ENCODE measurements around the gene CHAF1A. TPM values are rescaled to one million over a fixed set of nuclear protein-coding genes. Genes with fewer than 3 reads are reported as not detected.

Gene CHAF1A
- total and polyA plus RNA-seq, 2 of the 8 experiments (the other 6 are each of a cell fraction or from before 2014, with no cell fraction given): 122 to 147 TPM

GRCh38 chr19:4464815-4465581 is 62.6 kb downstream of the CHAF1A start:
- Histone ChIP-seq H2AFZ (ENCODE audit: low read length) (no peak overlapping the region), H2BK12ac (ENCODE audit: low read depth, low read length) (no peak overlapping the region), H3K56ac (replicated peaks; ENCODE audit: insufficient read length, low read depth, low read length) (no peak overlapping the region), H3K23me2 (ENCODE audit: low read depth, low read length) (no peaks in the 10 kb centered on the region), H3K4ac (replicated peaks; ENCODE audit: insufficient read length, low read depth, low read length) (no peak overlapping the region), H2AK5ac (ENCODE audit: low read depth, low read length) (no peak overlapping the region), H4K20me1 (replicated peaks in 1 of 2; ENCODE audit: control insufficient read depth in 1 of 2, insufficient read depth in 2 of 2, low read length in 2 of 2) (no peaks in the 10 kb centered on the region), H4K5ac (ENCODE audit: insufficient read length, low read depth, low read length) (no peak overlapping the region), H3K23ac (ENCODE audit: insufficient read length) (no peak overlapping the region), H2BK20ac (ENCODE audit: low read length) (no peak overlapping the region), H3K14ac (ENCODE audit: insufficient read length) (no peak overlapping the region), H3K27ac (ENCODE audit: low read depth, low read length) (no peak overlapping the region), H3K4me2 (ENCODE audit: insufficient read depth in 1 of 2, low read depth in 2 of 2, low read length in 2 of 2) (no peak overlapping the region), H3K18ac (ENCODE audit: extremely low read depth, low read length) (no peak overlapping the region), H2BK5ac (ENCODE audit: low read depth, low read length) (no peak overlapping the region), H2BK120ac (replicated peaks; ENCODE audit: low read depth, low read length) (no peak overlapping the region), H3K79me2 (ENCODE audit: control insufficient read depth in 1 of 2, insufficient read depth in 2 of 2, low read length in 2 of 2) (no peaks in the 10 kb centered on the region), H4K91ac (replicated peaks; ENCODE audit: insufficient read length, low read length) (no peak overlapping the region), H3K4me3 (ENCODE audit: extremely low read depth in 1 of 4, insufficient read depth in 2 of 4, low read depth in 3 of 4, low read length in 4 of 4) (no peak overlapping the region), H3K27me3 (replicated peaks in 1 of 4; ENCODE audit: control insufficient read depth in 3 of 4, extremely low read depth in 1 of 4, insufficient read depth in 3 of 4, low read length in 3 of 4) (no peaks in the 10 kb centered on the region), H3K36me3 (ENCODE audit: control insufficient read depth in 2 of 4, insufficient read depth in 4 of 4, low read length in 3 of 4) (no peaks in the 10 kb centered on the region), H3K79me1 (ENCODE audit: low read depth, low read length) (no peaks in the 10 kb centered on the region), H3K9me3 (ENCODE audit: insufficient read depth in 2 of 2, low read depth in 1 of 2, low read length in 1 of 2) (no peaks in the 10 kb centered on the region), H2BK15ac (ENCODE audit: low read length) (no peak overlapping the region), H4K8ac (ENCODE audit: extremely low read depth, insufficient read depth, low read length) (no peak overlapping the region), H3K4me1 (replicated peaks in 1 of 4; ENCODE audit: control insufficient read depth in 3 of 4, insufficient read depth in 4 of 4, low read length in 3 of 4) (no peaks in the 10 kb centered on the region), H3K9ac (replicated peaks in 1 of 4; ENCODE audit: extremely low read depth in 1 of 4, low read depth in 3 of 4, low read length in 3 of 4) (no peak overlapping the region)
- ChIA-PET POLR2A (ENCODE audit: partially characterized antibody) (interaction anchor here (1.1 to 58.1 kb wide), 4 partner anchors 9 to 40 kb away, joined by 3 to 1590 read pairs (median 6); partner anchors contain the start of genes CHAF1A and SH3GL1), CTCF (ENCODE audit: partially characterized antibody) (interaction anchor here (0.6 kb wide), 3 partner anchors 30 to 504 kb away, joined by 3 read pairs; partner anchors contain the start of gene KDM4B)
- 79% methylated on average over 7 of the region's 8 CpGs; no CpG with 5 or more reads in 1 of the 2 experiments for WGBS, 2 experiments (ENCODE audit: extremely low coverage in 1 of 2, insufficient coverage in 1 of 2, insufficient read length in 1 of 2, insufficient replicate concordance in 2 of 2, low coverage in 1 of 2, low lambda C conversion rate in 2 of 2, missing lambda C conversion rate in 1 of 2)
- no peak for FAIRE-seq
- no peak for DNase-seq (ENCODE audit: low read depth in 1 of 2, low spot score in 2 of 2)
- TF ChIP-seq FOSL1 (IDR thresholded peaks at IDR 0.05; ENCODE audit: insufficient read depth, low read depth, low read length) (no peak), SIN3A (conservative IDR thresholded peaks at IDR 0.05 in 1 of 2, IDR thresholded peaks at IDR 0.05 in 1 of 2; ENCODE audit: low read depth in 1 of 2, low read length in 2 of 2) (no peak), NANOG (IDR thresholded peaks at IDR 0.05; ENCODE audit: insufficient read depth, low read depth, low read length, poor library complexity, severe bottlenecking) (no peak), BACH1 (IDR thresholded peaks at IDR 0.05; ENCODE audit: low read length) (no peak), TBP (IDR thresholded peaks at IDR 0.05; ENCODE audit: low read depth, low read length) (no peak)
